NT2/D1 (cell line): Measurements from ENCODE around the gene BCOR.

ENCODE experiments used
- DNase-seq: peaks from one replicate; pipeline ENCODE4 v3.0.0-alpha.2; 2011; ENCODE audit warnings: low read depth, low spot score
- H3K27me3 ChIP-seq: 2 replicates; pipeline ENCODE4 v1.6.0; 2011; ENCODE audit warnings: mild to moderate bottlenecking; ENCODE audit not compliant: insufficient read length, insufficient read depth
- H3K36me3 ChIP-seq: 2 replicates; pipeline ENCODE4 v1.6.1; 2011; ENCODE audit warnings: mild to moderate bottlenecking, low read length, mixed read lengths; ENCODE audit not compliant: insufficient read depth, insufficient read length
- H3K4me1 ChIP-seq: 2 replicates; pipeline ENCODE4 v1.5.1; 2011; ENCODE audit not compliant: insufficient read depth, insufficient read length
- H3K4me3 ChIP-seq: 2 replicates; pipeline ENCODE4 v1.5.1; 2011; ENCODE audit warnings: low read depth; ENCODE audit not compliant: insufficient read length
- H3K9ac ChIP-seq: 2 replicates; pipeline ENCODE4 v1.6.0; 2011; ENCODE audit warnings: low read depth; ENCODE audit not compliant: insufficient read length
- H3K9me3 ChIP-seq: 2 replicates; pipeline ENCODE4 v1.5.1; 2011; ENCODE audit warnings: mild to moderate bottlenecking, low read length; ENCODE audit not compliant: insufficient read depth
- SUZ12 ChIP-seq: IDR thresholded peaks from 2 replicates; pipeline ENCODE4 v1.6.1; 2011; ENCODE audit not compliant: insufficient read length, insufficient read depth; ENCODE audit errors: extremely low read depth
- YY1 ChIP-seq: IDR thresholded peaks from 2 replicates; pipeline ENCODE4 v1.6.1; 2011; ENCODE audit not compliant: insufficient read length, insufficient read depth
- ZNF274 ChIP-seq: IDR thresholded peaks from 2 replicates; pipeline ENCODE4 v1.6.1; 2011; ENCODE audit warnings: mild to moderate bottlenecking, low read depth, low read length

The BCOR gene

DNA sequence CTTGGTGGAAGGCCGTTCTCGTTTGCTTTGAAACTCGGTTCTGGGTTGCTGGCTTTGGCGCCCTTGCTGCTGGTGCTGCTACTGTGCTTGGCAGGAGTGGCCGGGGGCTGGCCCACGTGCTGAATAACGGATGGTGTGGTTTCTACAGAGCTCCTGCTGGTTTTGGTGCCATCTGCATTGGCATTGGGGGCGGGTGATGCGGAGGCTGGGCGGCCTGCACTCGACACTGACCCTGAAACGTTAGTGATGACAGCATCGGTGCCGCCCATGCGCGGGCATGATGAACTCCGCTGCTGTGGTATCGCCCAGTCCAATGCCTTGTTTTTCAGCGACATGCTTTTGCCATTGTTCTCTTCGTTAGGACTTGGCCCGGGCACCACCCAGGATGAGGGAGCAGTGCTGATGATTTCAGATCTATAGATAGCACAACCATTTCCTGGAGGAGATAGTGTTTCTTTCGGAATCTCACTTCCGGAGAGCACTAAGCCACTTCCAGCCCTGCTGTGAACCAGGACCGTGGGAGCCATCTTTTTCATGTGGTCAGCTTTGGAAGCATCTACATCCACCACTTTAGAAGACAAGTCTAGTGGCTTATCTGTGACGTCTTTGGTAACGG is 24.2 kb downstream of the BCOR start:
- Histone ChIP-seq H3K9me3 (no peaks in the 10 kb centered on the region), H3K4me3 (no peak overlapping the region), H3K4me1 (no peaks in the 10 kb centered on the region), H3K36me3 (peaks cover 89% of the 10 kb centered on the region), H3K9ac (no peak overlapping the region), H3K27me3 (no peaks in the 10 kb centered on the region)
- TF ChIP-seq YY1 = no peak
- TF ChIP-seq SUZ12 = no peak
- no peak for TF ChIP-seq ZNF274
- DNase-seq = no peak

DNA sequence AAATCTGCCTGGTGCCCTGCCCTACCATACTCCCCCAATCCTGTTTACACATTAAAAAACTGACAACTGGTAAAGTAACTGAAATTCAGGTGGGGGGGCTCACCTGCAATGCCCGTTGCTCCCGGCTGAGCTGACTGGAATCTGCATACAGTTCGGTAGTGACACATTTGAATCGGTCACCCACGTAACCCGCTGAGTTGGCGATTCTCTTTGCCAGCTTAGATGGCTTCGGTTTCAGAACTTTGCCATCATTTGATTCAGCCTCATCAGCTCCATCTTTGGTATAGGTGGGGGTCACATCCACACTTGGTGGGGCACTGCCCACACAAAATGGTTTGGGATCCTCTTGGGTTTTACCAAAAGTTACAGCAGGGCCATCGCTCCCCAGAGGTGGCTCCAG is 25.5 kb downstream of the BCOR start:
- Histone ChIP-seq H3K9ac (no peak overlapping the region), H3K36me3 (peaks cover 91% of the 10 kb centered on the region), H3K27me3 (no peaks in the 10 kb centered on the region), H3K9me3 (no peaks in the 10 kb centered on the region), H3K4me1 (no peaks in the 10 kb centered on the region), H3K4me3 (no peak overlapping the region)
- TF ChIP-seq SUZ12 (no peak), YY1 (no peak), ZNF274 (no peak)
- DNase-seq = no peak

DNA sequence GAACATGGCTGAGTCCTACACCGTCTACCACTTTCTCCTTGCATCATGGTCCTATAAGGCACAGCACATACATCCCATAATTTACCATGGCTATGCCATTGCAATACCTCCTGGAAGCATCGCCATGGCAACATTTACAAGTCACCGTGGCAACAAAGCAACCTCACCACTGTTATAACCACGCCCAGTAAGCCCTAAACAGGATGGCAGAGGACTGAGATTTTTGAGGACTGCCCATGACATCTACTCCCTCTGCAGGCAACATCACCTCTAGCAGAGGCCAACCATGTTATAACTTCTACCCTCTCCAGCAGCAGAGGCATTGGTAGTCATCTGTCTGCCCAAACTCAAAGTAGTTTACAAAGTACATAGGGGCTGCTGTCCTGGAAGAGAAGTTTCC is 29.7 kb downstream of the BCOR start:
- no peak for TF ChIP-seq ZNF274
- Histone ChIP-seq H3K36me3 (peaks cover 94% of the 10 kb centered on the region), H3K4me3 (no peak overlapping the region), H3K4me1 (peaks cover 3% of the 10 kb centered on the region), H3K27me3 (no peaks in the 10 kb centered on the region), H3K9me3 (no peaks in the 10 kb centered on the region), H3K9ac (no peak overlapping the region)
- no peak for DNase-seq

DNA sequence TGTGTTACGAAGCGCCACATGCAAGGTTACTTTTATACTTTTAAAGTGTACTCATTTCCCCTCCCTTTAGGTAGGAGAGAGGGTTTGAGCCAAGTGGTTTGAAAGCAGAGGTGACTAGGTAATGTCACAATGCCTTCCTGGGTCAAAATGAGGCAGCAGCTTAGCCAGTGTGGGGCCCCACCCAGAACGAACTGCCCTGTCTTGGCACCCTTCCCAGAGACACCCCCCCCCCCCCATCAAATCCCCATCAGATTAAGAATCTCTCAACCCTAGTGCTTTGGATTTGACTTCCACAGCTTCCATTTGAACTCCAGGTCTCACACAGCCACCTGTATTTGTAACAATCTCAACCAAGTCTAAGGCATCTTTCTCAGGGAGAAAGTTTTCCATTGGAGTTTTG is 31.1 kb downstream of the BCOR start:
- TF ChIP-seq SUZ12 (no peak), ZNF274 (no peak), YY1 (no peak)
- DNase-seq = no peak
- H3K9ac ChIP-seq = no peak overlapping the region
- no peaks in the 10 kb centered on the region for H3K9me3 ChIP-seq
- H3K4me1 ChIP-seq = peaks cover 6% of the 10 kb centered on the region
- no peak overlapping the region for H3K4me3 ChIP-seq
- peaks cover 95% of the 10 kb centered on the region for H3K36me3 ChIP-seq
- H3K27me3 ChIP-seq = no peaks in the 10 kb centered on the region

DNA sequence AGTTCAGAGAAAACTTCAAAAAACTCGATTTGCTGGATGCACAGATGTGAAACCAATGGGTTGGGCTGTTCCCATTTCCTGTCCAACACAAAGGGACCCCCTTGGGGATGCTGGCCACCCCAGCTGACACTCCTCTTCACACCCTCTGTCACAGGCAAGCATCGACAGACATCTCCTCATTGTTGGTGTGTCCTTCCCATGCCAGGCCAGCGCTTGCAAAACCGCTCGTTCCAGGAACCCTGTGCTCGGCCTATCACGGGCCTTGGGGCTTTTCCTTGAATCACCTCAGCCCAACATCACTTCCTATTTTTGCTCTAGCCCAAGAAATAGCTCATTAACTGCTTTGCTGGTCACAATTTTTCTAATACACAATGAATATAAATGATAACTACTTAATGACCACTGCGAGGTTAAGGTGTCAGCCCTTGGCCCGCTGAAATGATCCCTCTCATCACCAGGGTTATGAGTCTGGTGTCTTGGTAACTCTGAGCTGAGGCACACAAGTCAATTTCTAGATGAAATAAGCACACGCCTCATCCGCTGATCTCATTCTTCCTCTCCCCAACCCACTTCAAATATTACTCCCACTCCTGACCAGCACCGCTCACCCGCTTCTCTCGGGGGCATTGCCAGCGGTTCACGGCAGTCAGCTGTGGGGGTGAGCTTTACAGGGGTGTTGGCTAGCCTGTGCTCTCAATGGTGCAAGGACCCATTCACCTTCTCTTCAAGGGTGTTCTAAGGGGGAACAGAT is 32.3 kb downstream of the BCOR start:
- DNase-seq = no peak
- no peak overlapping the region for H3K9ac ChIP-seq
- H3K36me3 ChIP-seq = peaks cover 97% of the 10 kb centered on the region
- TF ChIP-seq YY1 (no peak), ZNF274 (no peak), SUZ12 (no peak)
- H3K4me1 ChIP-seq = peaks cover 6% of the 10 kb centered on the region
- H3K9me3 ChIP-seq = no peaks in the 10 kb centered on the region
- H3K4me3 ChIP-seq = no peak overlapping the region
- no peaks in the 10 kb centered on the region for H3K27me3 ChIP-seq

DNA sequence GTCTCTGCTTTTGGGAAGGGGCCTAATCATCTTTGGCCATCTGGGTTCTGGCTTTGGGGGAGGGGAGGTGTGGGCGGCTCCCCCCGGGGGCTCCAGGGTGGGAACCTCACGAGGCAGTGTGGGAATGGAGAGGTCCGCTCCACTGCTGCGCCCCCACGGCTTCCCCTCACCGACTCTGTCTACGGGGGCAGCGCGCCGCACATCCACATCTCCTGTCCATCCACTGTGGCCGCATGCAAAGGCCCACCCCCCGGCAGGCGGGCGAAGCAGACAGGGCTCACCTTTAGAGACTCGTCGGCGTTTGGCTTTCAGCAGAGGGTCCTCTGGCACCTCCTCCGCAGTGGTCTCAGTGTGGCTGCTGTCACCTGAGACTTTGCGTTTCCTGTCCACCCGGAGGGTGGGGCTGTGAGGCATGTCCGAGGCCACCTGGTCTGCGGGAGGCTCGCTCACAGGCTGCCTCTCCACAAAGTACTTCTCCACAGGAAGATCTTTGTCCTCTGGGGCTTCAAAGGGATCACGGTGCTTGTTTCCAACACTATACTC is 33.6 kb downstream of the BCOR start:
- H3K36me3 ChIP-seq = peaks cover 94% of the 10 kb centered on the region
- no peak overlapping the region for H3K4me3 ChIP-seq

DNA sequence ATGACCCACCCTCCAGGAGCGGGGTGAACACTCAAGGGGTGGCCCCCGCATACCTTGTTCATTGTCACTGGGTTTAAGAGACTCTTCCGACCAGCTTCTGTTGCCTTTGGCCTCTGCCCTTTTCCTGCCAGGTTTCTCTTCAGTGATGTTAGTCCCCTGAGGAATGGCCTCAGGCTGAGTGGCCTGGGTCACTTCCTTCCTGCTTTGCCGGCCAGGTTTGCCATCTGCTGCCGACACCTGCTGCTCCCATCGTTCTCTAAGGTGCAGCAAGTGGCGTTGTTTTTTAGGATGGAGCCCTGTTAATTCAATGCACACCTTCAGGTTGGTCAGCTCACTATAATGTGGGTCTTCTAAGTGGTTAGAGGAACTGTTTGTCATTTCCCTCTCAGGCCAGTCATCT is 34.2 kb downstream of the BCOR start:
- H3K36me3 ChIP-seq = peaks cover 94% of the 10 kb centered on the region
- no peak for TF ChIP-seq ZNF274
- H3K9ac ChIP-seq = no peak overlapping the region
- H3K4me1 ChIP-seq = peaks cover 6% of the 10 kb centered on the region
- H3K4me3 ChIP-seq = no peak overlapping the region
- DNase-seq = no peak
- no peaks in the 10 kb centered on the region for H3K9me3 ChIP-seq
- no peaks in the 10 kb centered on the region for H3K27me3 ChIP-seq

More for the DNA sequence above, 33.6 kb downstream of the BCOR start:
- H3K9me3 ChIP-seq = no peaks in the 10 kb centered on the region
- TF ChIP-seq SUZ12 (no peak), ZNF274 (no peak), YY1 (no peak)
- H3K27me3 ChIP-seq = no peaks in the 10 kb centered on the region
- DNase-seq = no peak
- no peak overlapping the region for H3K9ac ChIP-seq
- H3K4me1 ChIP-seq = peaks cover 6% of the 10 kb centered on the region
